Gastroesophageal sphincter (tissue), 4 donors: ENCODE data around the gene ARL6IP5. TPM values are rescaled to one million over a fixed set of nuclear protein-coding genes. Genes with fewer than 3 reads are reported as not detected.

ENCODE experiments used
- ATAC-seq: fragments of 150-250 bp; one replicate; pipeline ENCODE4 v1.9.1; 2016; ENCODE audit warnings: mild to moderate bottlenecking, moderate library complexity
- H3K27ac ChIP-seq, 4 donors: fragments of 200-600 bp; sonication (generic) in 3 of 4; 1 replicate in 3 of 4; 2 replicates in 1 of 4; pipeline ENCODE4 v1.5.1; 2016 to 2019
- H3K27me3 ChIP-seq: fragments of 200-600 bp; sonication (generic); one replicate; pipeline ENCODE4 v1.5.1; 2019
- H3K36me3 ChIP-seq, 2 donors: fragments of 200-600 bp; sonication (generic); one replicate each; pipeline ENCODE4 v1.5.1; 2019; ENCODE audit warnings: control low read depth in 1 of 2
- H3K4me1 ChIP-seq, 3 donors: fragments of 200-600 bp; sonication (generic); 1 replicate in 2 of 3; 2 replicates in 1 of 3; pipeline ENCODE4 v1.5.1; 2016 to 2019; ENCODE audit warnings: control low read depth in 2 of 3
- H3K4me3 ChIP-seq, 2 donors: fragments of 200-600 bp; sonication (generic); one replicate each; pipeline ENCODE4 v1.5.1; 2019; ENCODE audit warnings: mild to moderate bottlenecking in 1 of 2, moderate library complexity in 1 of 2
- H3K9me3 ChIP-seq, 3 donors: fragments of 200-600 bp; sonication (generic); one replicate each; pipeline ENCODE4 v1.5.1; 2017 to 2019; ENCODE audit warnings: control low read depth in 2 of 3
- EP300 ChIP-seq: sonication (generic); formaldehyde crosslinking; IDR thresholded peaks from one replicate; pipeline ENCODE4 v1.6.1; 2017; ENCODE audit warnings: antibody characterized with exemption, mild to moderate bottlenecking
- POLR2A ChIP-seq, 2 donors: fragments of 450-650 bp; IDR thresholded peaks; one replicate each; pipeline ENCODE4 v1.6.1; 2017; ENCODE audit warnings: antibody characterized with exemption in 2 of 2, mild to moderate bottlenecking in 2 of 2, moderate library complexity in 1 of 2
- POLR2AphosphoS5 ChIP-seq: sonication (generic); formaldehyde crosslinking; IDR thresholded peaks from one replicate; pipeline ENCODE4 v1.6.1; 2017; ENCODE audit warnings: antibody characterized with exemption
- WGBS, 2 donors: methylation state at CpG; one replicate each; pipeline ENCODE4 v1.1.5; 2018; ENCODE audit warnings: low coverage in 1 of 2; 5-methylcytosine and 5-hydroxymethylcytosine counted together
- total RNA-seq, 4 donors: library from RNA; depleted of rRNA; stranded (reverse); fragments of >200 nt; gene quantifications; one replicate each; pipeline ENCODE4 v1.1.0, GENCODE V29; 2016
- TF ChIP-seq, protein P1 (sequence below), 4 experiments: fragments of 200-600 bp in 2 of 4; fragments of 450-650 bp in 2 of 4; sonication (generic) in 1 of 4; IDR thresholded peaks; one replicate each; pipeline ENCODE4 v1.5.1; 2017 to 2019; ENCODE audit warnings: antibody characterized with exemption in 4 of 4, mild to moderate bottlenecking in 2 of 4, moderate library complexity in 2 of 4

Gene ARL6IP5
- total RNA-seq, 4 donors from 2014 or later, result 153 to 184 (median 170) TPM

DNA sequence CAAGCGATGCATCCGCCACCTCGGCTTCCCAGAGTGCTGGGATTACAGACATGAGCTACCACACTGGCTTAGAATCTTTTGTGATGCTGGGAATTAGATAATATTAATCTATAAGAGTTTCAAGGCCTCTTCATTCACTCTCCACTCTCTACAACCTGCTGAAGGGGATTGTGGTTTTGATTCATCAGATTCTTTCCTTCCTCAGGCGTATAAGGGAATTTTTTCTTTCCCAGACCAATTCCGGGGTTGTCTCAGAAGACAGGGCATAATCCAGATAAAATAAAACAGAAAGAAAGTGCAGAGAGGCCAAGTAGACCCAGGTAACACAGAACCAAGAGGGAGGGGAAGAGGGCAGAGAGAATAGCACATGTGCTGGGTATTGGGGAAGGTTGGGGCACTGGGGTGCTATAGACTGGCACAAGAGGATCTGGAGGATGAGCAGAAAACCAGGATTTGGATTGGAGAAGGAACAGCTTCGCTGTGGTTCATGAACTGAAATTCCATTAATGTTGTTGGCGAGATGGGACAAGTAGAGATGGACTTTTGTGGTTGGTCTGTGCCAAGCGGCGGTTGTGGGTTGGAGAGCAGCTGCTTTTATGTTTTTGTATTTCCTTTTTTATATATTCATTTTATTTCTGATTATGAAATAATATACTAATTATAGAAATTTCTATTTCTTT, 12.8 kb downstream of the ARL6IP5 start:
- Histone ChIP-seq H3K9me3 (no peaks in the 10 kb centered on the region), H3K36me3 (peaks cover 3 to 19% of the 10 kb centered on the region in 2 donors), H3K27me3 (no peaks in the 10 kb centered on the region), H3K4me1 (peaks cover 9 to 88% (median 20%) of the 10 kb centered on the region in 3 donors), H3K27ac (peak overlapping the region in 2 of 4 donors; percentile 16 to 95), H3K4me3 (no peak overlapping the region)
- 87 to 98% methylated on average over 5 to 9 of the region's 9 CpGs for WGBS, 2 donors
- ATAC-seq, result no peak
- TF ChIP-seq EP300 (no peak), POLR2A (IDR thresholded peaks at IDR 0.05) (no peak), POLR2AphosphoS5 (no peak)
- TF ChIP-seq, protein P1, sequence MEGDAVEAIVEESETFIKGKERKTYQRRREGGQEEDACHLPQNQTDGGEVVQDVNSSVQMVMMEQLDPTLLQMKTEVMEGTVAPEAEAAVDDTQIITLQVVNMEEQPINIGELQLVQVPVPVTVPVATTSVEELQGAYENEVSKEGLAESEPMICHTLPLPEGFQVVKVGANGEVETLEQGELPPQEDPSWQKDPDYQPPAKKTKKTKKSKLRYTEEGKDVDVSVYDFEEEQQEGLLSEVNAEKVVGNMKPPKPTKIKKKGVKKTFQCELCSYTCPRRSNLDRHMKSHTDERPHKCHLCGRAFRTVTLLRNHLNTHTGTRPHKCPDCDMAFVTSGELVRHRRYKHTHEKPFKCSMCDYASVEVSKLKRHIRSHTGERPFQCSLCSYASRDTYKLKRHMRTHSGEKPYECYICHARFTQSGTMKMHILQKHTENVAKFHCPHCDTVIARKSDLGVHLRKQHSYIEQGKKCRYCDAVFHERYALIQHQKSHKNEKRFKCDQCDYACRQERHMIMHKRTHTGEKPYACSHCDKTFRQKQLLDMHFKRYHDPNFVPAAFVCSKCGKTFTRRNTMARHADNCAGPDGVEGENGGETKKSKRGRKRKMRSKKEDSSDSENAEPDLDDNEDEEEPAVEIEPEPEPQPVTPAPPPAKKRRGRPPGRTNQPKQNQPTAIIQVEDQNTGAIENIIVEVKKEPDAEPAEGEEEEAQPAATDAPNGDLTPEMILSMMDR (IDR thresholded peaks at IDR 0.05), result no peak

DNA sequence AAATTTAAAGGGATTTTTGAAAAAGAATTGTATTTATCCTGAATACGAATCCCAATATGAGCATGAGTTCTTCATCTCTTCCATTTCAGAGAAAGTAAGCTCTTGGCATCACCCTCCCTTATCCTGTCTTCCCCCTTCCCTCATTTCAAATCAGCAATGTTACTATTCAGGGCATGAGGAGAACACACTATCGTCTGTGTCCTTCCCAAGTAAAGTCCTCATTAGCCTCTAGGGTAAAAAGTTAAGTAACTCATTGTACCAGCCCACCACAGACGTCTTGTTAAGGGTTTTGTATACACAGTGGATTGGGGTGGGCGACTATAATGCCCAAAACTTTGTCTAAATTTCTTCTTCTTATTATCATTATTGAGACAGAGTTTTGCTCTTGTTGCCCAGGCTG, 14.8 kb downstream of the ARL6IP5 start:
- peaks cover 3 to 77% (median 5%) of the 10 kb centered on the region in 3 donors for H3K4me1 ChIP-seq
- peak overlapping the region in 1 of 4 donors; percentile 0 for H3K27ac ChIP-seq
- H3K4me3 ChIP-seq, result no peak overlapping the region
- whole genome bisulfite sequencing, 2 donors, result 63 to 68% methylated on average over 3 to 4 of the region's 4 CpGs
- no peaks in the 10 kb centered on the region for H3K9me3 ChIP-seq
- TF ChIP-seq POLR2AphosphoS5 (no peak), POLR2A (IDR thresholded peaks at IDR 0.05) (no peak), EP300 (no peak)
- TF ChIP-seq, protein P1 (IDR thresholded peaks at IDR 0.05), result no peak
- ATAC-seq, result no peak
- H3K36me3 ChIP-seq, result peaks cover 3 to 39% of the 10 kb centered on the region in 2 donors
- H3K27me3 ChIP-seq, result no peaks in the 10 kb centered on the region

DNA sequence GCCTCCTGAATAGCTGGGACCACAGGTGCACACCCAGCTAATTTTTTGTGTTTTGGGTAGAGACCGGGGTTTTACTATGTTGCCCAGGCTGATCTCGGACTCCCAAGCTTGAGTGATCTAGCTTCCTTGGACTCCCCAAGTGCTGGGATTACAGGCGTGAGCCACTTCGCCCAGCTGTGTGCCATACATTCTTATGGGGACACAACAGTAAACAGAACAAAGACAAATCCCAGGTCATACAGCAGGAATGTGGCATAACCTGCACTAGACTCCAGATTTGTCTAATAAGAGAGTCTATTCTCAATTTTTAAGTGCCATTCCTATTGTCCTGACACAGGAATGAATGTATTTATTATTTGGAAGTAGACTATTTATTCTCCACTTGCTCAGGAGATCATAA, 17.6 kb downstream of the ARL6IP5 start:
- H3K9me3 ChIP-seq, result no peaks in the 10 kb centered on the region
- H3K4me1 ChIP-seq, result peaks cover 7 to 70% (median 8%) of the 10 kb centered on the region in 3 donors
- H3K36me3 ChIP-seq, result peaks cover 3 to 45% of the 10 kb centered on the region in 2 donors
- TF ChIP-seq EP300 (no peak), POLR2A (IDR thresholded peaks at IDR 0.05) (no peak), POLR2AphosphoS5 (no peak)
- TF ChIP-seq, protein P1 (IDR thresholded peaks at IDR 0.05), result no peak
- H3K4me3 ChIP-seq, result no peak overlapping the region
- H3K27me3 ChIP-seq, result no peaks in the 10 kb centered on the region
- H3K27ac ChIP-seq, result no peak overlapping the region
- 94 to 100% methylated on average over 1 to 3 of the region's 4 CpGs for WGBS, 2 donors
- no peak for ATAC-seq

DNA sequence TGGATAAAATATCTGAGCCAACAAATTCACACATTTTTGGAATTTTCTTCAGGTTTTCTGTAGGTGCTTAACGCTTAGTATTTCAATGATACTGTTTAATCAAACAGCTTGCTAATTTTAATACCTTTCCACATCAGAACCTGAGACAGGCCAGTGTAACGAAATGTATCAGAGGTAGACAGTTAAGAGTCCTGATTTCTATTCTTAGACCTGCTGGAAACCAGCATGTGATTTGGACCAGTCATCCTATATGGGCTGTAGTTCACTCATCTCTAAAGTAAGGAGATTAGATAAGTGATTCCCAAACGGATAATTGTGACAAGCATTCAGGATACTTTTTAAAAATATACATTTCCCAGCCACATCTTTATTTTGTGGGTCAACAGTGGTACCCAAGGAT, 18.4 kb downstream of the ARL6IP5 start:
- WGBS, 2 donors, result 73 to 83% methylated on average over 3 of the region's 3 CpGs

More for the DNA sequence above, 18.4 kb downstream of the ARL6IP5 start:
- Histone ChIP-seq H3K4me3 (no peak overlapping the region), H3K27me3 (no peaks in the 10 kb centered on the region), H3K9me3 (no peaks in the 10 kb centered on the region), H3K4me1 (peaks cover 7 to 63% (median 8%) of the 10 kb centered on the region in 3 donors), H3K36me3 (peaks cover 3 to 45% of the 10 kb centered on the region in 2 donors), H3K27ac (no peak overlapping the region)
- ATAC-seq, result no peak
- TF ChIP-seq POLR2A (IDR thresholded peaks at IDR 0.05) (no peak), EP300 (no peak), POLR2AphosphoS5 (no peak)
- TF ChIP-seq, protein P1 (IDR thresholded peaks at IDR 0.05), result no peak
